ENCODE results near the gene TIE1. TPM values are rescaled to one million over a fixed set of nuclear protein-coding genes. Genes with fewer than 3 reads are reported as not detected.

The TIE1 gene
- total and polyA plus RNA-seq, 2 donors (not counting 3 experiments of a cell fraction or from before 2014, with no cell fraction given): 531 to 620 TPM

DNA sequence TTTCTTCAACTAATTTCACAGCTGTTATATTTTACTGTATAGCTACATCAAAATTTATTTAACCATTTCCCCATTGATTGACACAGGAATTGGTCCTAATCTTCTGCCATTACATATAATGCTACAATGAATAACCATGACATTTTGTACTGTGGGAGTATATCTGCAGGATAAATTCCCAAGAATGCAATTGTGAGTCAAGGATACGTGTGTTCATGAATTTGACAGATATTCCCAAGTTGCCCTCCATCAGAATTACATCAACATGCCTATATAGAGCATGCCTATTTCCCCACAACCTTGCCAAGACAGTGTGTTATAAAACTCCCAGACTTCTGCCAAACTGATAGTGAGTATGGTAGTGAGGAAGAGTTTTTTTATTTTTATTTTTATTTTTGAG is 2.7 kb upstream of the TIE1 start:
- Histone ChIP-seq H3K9ac (replicated peaks; ENCODE audit: extremely low read depth, insufficient read depth, low read length) (no peak overlapping the region), H3K9me1 (replicated peaks; ENCODE audit: control insufficient read depth, extremely low read depth, insufficient read depth, low read length) (no peaks in the 10 kb centered on the region), H3K27me3 (ENCODE audit: control insufficient read depth in 2 of 2, insufficient read depth in 2 of 2, low read length in 2 of 2) (no peaks in the 10 kb centered on the region), H3K36me3 (ENCODE audit: control insufficient read depth in 2 of 2, extremely low read depth in 1 of 2, insufficient read depth in 2 of 2, low read length in 2 of 2) (peaks cover 0 to 4% of the 10 kb centered on the region in 2 experiments), H3K9me3 (replicated peaks; ENCODE audit: control insufficient read depth, insufficient read depth, low read length) (no peaks in the 10 kb centered on the region), H3K27ac (ENCODE audit: insufficient read depth, low read depth, low read length) (no peak overlapping the region), H3K4me3 (replicated peaks in 1 of 3; ENCODE audit: insufficient read depth in 1 of 3, low read depth in 1 of 3, low read length in 3 of 3) (no peak overlapping the region), H4K20me1 (replicated peaks; ENCODE audit: control insufficient read depth, extremely low read depth, insufficient read depth, low read length) (no peaks in the 10 kb centered on the region), H3K79me2 (ENCODE audit: control insufficient read depth, insufficient read depth, low read length) (peaks cover 23% of the 10 kb centered on the region), H3K4me2 (ENCODE audit: insufficient read depth, low read length) (no peak overlapping the region), H2AFZ (ENCODE audit: low read depth, low read length) (no peak overlapping the region), H3K4me1 (ENCODE audit: control insufficient read depth, extremely low read depth, insufficient read depth, low read length) (peaks cover 47% of the 10 kb centered on the region)
- intact Hi-C loops (cut with micrococcal nuclease): no loop called here
- BruUV-seq (replicated peaks): no TSS peak
- CTCF ChIA-PET: no interaction called here
- dilution Hi-C loops (cut with MboI; ENCODE audit: extremely low pct_ligation_motif_present, low sequenced_read_pairs): no loop called here
- FAIRE-seq (no peak), DNase-seq (ENCODE audit: low read depth, low spot score) (no peak)
- TF ChIP-seq POLR2AphosphoS5 (IDR thresholded peaks at IDR 0.05; ENCODE audit: insufficient read depth, low read depth, low read length): no peak
- TF ChIP-seq JUN (IDR thresholded peaks at IDR 0.05; ENCODE audit: borderline replicate concordance, insufficient read depth, insufficient read length, low read depth): no peak
- no peak for TF ChIP-seq CTCF (IDR thresholded peaks at IDR 0.05; ENCODE audit: extremely low read depth in 1 of 2, insufficient read depth in 1 of 2, low read depth in 1 of 2, low read length in 2 of 2)
- TF ChIP-seq, protein P1, sequence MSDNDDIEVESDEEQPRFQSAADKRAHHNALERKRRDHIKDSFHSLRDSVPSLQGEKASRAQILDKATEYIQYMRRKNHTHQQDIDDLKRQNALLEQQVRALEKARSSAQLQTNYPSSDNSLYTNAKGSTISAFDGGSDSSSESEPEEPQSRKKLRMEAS (IDR thresholded peaks at IDR 0.05; ENCODE audit: insufficient read depth, insufficient read length): no peak
- TF ChIP-seq MYC (IDR thresholded peaks at IDR 0.05; ENCODE audit: low read depth, low read length): no peak
- no peak for TF ChIP-seq FOS (IDR thresholded peaks at IDR 0.05; ENCODE audit: borderline replicate concordance, insufficient read depth, low read length)
- no peak for TF ChIP-seq EZH2 (IDR thresholded peaks at IDR 0.05; ENCODE audit: borderline replicate concordance, low read depth, low read length, severe bottlenecking)
- TF ChIP-seq GATA2 (IDR thresholded peaks at IDR 0.05; ENCODE audit: insufficient read depth, insufficient read length, low read depth, low read length): no peak
- no peak for TF ChIP-seq POLR2A (IDR thresholded peaks at IDR 0.05; ENCODE audit: low read depth, low read length)
- POLR2A ChIA-PET: no interaction called here
